AG09309 (cell line): Measurements from ENCODE around the gene AMOT.

Experiments used
- DNase-seq: peaks from one replicate; pipeline ENCODE4 v3.0.0-alpha.2; 2010; ENCODE audit warnings: low read depth
- H3K4me3 ChIP-seq: 2 replicates; pipeline ENCODE4 v1.5.1; 2011; ENCODE audit warnings: mild to moderate bottlenecking, low read depth, low read length, moderate library complexity; ENCODE audit not compliant: control insufficient read depth
- CTCF ChIP-seq: IDR thresholded peaks from 2 replicates; pipeline ENCODE4 v1.5.1; 2011; ENCODE audit warnings: mild to moderate bottlenecking, low read depth, low read length, inconsistent platforms; ENCODE audit not compliant: insufficient read depth, control insufficient read depth; ENCODE audit errors: missing control alignments

The AMOT gene

GRCh38 chrX:112840382-112841113 is at the start of gene AMOT:
AMOT (minus strand) TSS chrX:112840831; CDS start chrX:112823126, 17,705 bp downstream.
- DNase-seq, result no peak
- TF ChIP-seq CTCF, result no peak
- peak within 1 kb of the TSS; percentile 47 for H3K4me3 ChIP-seq

- no peak overlapping the region for H3K4me3 ChIP-seq
- no peak for DNase-seq
- no peak for TF ChIP-seq CTCF
Observed at GRCh38 chrX:112889400-112889799, 48.8 kb upstream of the AMOT start.

GRCh38 chrX:112888916-112889315 is 48.3 kb upstream of the AMOT start:
- H3K4me3 ChIP-seq, result no peak overlapping the region
- no peak for TF ChIP-seq CTCF
- no peak for DNase-seq

- no peak for DNase-seq
- no peak for TF ChIP-seq CTCF
- no peak overlapping the region for H3K4me3 ChIP-seq
Observed at GRCh38 chrX:112877771-112878173, 37.1 kb upstream of the AMOT start.

GRCh38 chrX:112874614-112875013 is 34.0 kb upstream of the AMOT start:
- H3K4me3 ChIP-seq, result no peak overlapping the region
- DNase-seq, result no peak
- TF ChIP-seq CTCF, result no peak

GRCh38 chrX:112874175-112874574 is 33.5 kb upstream of the AMOT start:
- no peak overlapping the region for H3K4me3 ChIP-seq
- no peak for DNase-seq
- no peak for TF ChIP-seq CTCF
